Raji (cell line): ENCODE data around the gene GALNT3.

Experiments used
- POLR2A ChIP-seq: IDR thresholded peaks from 2 replicates; pipeline ENCODE4 v1.6.1; 2011; ENCODE audit warnings: low read depth, low read length, control low read depth; ENCODE audit not compliant: insufficient read depth

GALNT3 gene

GRCh38 chr2:165793779-165794535 lies at the start of gene GALNT3:
GALNT3 (minus strand) TSS chr2:165794247; CDS start chr2:165770700, 23,547 bp downstream.
- no peak for TF ChIP-seq POLR2A

- no peak for TF ChIP-seq POLR2A
Observed at GRCh38 chr2:165843351-165843750, 49.3 kb upstream of the GALNT3 start.

DNA sequence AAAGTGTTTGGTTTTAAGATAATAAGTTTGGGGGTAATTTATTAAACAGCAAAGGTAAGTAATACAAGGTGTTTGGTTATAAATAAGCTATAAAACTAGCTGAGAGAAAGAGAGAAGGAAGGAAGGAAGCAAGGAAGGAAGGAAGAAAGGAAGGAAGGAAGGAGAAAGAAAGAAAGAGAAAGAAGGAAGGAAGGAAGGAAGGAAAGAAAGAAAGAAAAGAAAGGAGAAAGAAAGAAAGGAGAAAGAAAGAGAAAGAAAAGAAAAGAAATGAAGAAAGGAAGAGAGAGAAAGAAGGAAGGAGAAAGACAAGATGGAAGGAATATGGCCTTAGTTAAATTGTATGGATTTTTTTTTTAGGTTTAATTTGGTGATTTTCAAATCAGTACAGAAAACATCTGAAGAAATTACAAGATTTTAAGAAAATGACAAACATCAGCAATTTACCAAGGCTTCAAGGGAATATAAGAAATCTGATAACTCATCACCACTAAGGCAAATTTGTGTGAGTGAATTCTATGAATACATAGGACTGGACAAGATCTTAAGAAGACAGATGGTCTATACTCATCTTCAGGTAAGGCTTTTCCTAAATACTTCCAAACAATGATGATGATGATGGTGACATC lies 46.4 kb upstream of the GALNT3 start:
- TF ChIP-seq POLR2A = no peak

DNA sequence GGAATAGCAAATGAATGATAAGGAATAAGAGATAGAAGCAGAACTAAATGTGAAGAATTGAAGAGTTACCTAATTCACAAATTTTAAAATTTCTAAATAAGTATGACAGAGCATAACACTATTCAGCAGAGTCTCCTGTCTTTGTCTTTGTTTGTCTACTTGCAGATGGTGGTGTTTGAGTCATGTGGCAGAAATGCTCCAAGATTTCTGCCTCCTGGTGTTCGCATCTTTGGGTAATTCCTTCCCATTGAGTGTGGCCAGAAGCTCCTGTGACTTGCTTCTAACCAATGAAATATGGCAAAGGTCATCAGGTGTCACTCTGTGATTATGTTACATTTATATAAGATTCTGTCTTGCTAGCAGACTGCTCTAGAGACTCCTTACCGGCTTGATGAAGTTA lies 45.6 kb upstream of the GALNT3 start:
- TF ChIP-seq POLR2A = no peak

- no peak for TF ChIP-seq POLR2A
Observed at GRCh38 chr2:165837122-165837521, 43.1 kb upstream of the GALNT3 start.

DNA sequence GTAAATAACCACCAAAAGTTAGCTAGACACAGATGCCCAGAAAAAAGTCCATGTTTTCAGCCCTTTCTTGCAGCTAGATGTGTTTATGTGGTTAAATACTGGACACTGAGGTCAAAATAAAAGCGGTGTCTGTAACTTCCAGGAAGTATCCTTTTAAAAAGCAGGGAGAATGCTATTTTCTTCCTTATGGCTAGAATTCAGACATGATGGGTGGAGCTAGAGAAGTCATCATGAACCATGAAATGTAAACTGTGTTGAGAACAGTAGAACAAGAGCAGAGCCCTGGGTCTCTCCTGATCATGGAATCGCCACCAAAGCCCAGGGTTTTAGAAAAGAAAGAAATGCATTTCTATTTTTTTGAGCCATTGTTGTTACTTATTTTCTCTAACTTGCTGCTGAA lies 41.3 kb upstream of the GALNT3 start:
- no peak for TF ChIP-seq POLR2A

- TF ChIP-seq POLR2A = no peak
Observed at GRCh38 chr2:165833156-165833555, 39.1 kb upstream of the GALNT3 start.

GRCh38 chr2:165827921-165828276 lies 33.9 kb upstream of the GALNT3 start:
- no peak for TF ChIP-seq POLR2A

DNA sequence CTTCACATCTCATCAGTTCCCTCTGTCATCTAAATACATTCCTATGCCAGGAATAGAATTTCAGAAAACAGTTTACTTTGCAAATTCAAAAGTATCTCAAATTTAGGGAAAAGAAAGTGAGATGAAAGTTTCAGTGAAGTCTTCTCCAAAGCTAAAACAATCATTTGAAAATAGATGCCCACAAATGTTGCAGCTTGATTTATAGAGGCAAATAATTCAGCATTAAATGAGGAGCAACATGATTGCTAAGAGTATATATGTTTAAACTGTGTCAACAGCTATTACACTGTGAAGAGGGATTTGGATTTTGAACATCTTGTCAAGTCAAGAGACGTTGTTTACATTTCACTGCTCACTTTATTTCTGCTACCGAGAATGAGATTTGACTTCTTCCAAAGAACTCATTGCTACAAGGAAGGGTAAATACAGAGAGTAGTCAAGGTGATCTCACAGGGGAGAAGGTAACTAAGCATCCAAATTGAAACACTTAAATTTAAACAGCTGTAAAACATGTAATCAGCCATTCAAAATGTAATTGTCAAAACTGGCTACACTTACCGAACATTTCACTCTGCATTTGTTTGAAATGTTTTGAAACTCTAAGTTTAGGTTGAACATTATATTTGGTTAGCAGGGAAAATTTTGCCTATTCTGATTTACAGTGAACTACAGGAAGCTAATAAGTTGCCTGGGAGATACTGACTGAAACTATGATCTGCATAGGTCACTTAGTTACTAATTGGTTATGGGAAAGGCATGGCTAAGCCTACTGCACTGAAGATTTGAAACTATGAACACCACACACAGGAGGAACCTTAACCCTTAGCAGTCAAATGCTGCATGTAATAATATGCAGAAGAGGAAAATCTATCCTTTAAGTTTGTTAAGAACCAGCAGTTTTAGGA lies 33.2 kb upstream of the GALNT3 start:
- TF ChIP-seq POLR2A = no peak

DNA sequence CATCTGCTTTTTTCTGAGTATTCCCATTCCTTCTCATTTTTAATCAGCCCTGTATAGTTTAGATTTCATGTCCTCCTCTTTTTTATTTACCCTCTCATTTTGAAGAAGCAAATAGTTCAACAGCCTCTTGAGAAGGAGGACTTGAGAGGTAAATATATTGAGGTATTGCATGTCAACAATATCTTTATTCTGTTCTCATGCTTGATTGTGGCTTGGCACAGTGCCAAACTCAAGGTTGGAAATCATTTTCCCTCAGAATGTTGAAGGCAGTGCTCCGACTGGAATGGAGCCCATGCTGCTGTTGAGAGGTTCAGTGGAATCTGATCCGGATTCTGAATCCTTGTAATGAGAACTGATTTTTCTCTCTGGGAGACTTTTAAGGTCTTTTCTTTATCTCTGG lies 31.0 kb upstream of the GALNT3 start:
- TF ChIP-seq POLR2A = no peak

- TF ChIP-seq POLR2A = no peak
Observed at GRCh38 chr2:165820296-165820695, 26.2 kb upstream of the GALNT3 start.

- no peak for TF ChIP-seq POLR2A
Observed at GRCh38 chr2:165818920-165819319, 24.9 kb upstream of the GALNT3 start.

DNA sequence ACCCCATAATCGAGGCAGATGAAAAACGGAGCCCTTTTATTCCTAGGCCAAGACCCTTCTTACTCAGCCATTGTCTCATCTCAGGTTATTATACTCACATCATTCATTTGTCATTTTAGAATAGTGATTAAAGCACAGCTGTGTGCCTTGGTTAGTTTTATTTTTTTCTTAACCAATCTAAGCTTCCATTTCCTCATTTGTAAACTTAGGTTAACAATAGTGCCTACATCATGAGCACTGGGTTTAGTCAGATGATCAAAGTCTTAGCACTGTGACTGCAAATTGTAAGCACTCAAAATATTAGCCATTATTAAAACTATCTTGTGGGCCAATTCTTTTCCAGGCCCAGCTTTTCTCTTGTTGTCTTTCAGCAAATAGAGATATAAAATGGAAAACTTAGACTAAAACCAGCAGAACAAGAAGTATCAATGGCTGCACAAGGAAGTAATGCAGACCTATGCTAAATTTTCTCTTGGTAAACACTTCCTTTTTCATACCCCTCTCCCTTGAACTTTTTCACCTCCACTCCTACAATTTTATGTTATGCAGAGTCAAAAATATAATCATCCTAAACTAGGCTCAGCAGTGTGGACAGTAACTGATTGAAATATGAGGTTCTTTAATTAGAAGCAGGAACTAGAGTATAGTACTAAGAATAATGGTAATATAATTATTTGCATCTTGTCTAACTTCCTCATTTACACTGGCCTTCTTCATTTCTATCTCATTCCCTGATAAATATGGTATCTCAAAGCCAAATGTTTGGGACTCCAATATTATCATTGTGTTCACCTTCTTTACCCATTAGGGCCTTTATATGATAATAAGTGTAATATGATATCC lies 21.5 kb upstream of the GALNT3 start:
- no peak for TF ChIP-seq POLR2A

- no peak for TF ChIP-seq POLR2A
Observed at GRCh38 chr2:165814473-165814872, 20.4 kb upstream of the GALNT3 start.
